ENCODE data around the gene OMP. TPM values are rescaled to one million over a fixed set of nuclear protein-coding genes. Genes with fewer than 3 reads are reported as not detected.
A peak's percentile ranks its signal among the peaks of the same experiment; 100 is the strongest.

OMP gene
- total RNA-seq, 1 donor from 2014 or later = not detected

DNA sequence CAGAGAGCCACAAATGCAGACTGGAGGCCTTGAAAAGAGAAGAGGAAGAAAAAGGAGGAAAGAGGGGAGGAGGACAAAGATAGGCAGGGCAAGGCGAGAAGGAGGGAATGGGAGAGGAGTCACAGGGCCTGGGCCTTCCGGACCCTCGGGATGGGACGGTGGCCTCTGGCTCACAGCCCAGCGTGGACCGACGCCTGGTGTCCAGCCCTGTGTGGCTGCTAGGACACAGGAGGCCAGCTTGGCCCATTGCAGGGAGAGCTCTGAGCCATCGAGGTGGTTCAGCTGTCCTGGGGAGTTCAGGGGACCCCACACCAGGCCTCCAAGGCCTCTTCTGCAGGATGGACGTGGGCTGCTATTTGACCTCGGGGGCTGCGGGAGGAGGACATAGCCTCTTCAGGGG lies 34.8 kb downstream of the OMP start:
- DNase-seq (ENCODE audit: low read depth) (no peak), FAIRE-seq (no peak)
- Histone ChIP-seq H3K36me3 (ENCODE audit: control insufficient read depth, insufficient read depth, low read length) (no peaks in the 10 kb centered on the region), H3K4me3 (ENCODE audit: low read depth, low read length) (no peak overlapping the region), H3K27me3 (ENCODE audit: control insufficient read depth, insufficient read depth, low read length) (peaks cover 10% of the 10 kb centered on the region)
- TF ChIP-seq CTCF (IDR thresholded peaks at IDR 0.05; ENCODE audit: insufficient read depth, low read length, severe bottlenecking) = no peak

GRCh38 chr11:77138106-77138649 lies 35.5 kb downstream of the OMP start:
- H3K4me3 ChIP-seq (ENCODE audit: low read depth, low read length) = no peak overlapping the region
- no peak for TF ChIP-seq CTCF (IDR thresholded peaks at IDR 0.05; ENCODE audit: insufficient read depth, low read length, severe bottlenecking)
- DNase-seq (ENCODE audit: low read depth) (no peak), FAIRE-seq (no peak)
- no peaks in the 10 kb centered on the region for H3K36me3 ChIP-seq (ENCODE audit: control insufficient read depth, insufficient read depth, low read length)
- peaks cover 10% of the 10 kb centered on the region for H3K27me3 ChIP-seq (ENCODE audit: control insufficient read depth, insufficient read depth, low read length)

DNA sequence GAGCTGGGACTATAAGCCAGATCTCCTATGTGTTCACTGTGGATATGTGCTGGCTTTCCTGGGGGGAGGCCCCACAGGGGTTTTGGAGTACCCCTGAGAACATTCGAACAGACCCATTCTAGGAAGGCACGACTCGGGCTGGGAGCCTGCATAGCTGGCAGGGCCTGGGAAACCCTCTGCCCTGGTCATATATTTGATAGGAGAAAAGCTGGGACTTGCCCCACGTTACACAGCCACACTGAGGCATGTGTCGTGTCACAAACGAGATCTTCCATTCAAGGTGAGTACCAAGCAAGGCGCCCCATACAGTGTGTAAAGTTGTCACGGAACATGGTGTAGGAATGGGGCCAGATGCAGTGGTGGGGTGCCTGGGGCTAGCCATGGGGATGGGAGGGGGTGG lies 36.6 kb downstream of the OMP start:
- no peak for TF ChIP-seq CTCF (IDR thresholded peaks at IDR 0.05; ENCODE audit: insufficient read depth, low read length, severe bottlenecking)
- H3K4me3 ChIP-seq (ENCODE audit: low read depth, low read length) = no peak overlapping the region

GRCh38 chr11:77140231-77140851 lies 37.7 kb downstream of the OMP start:
- no peak for DNase-seq (ENCODE audit: low read depth)
- H3K4me3 ChIP-seq (ENCODE audit: low read depth, low read length) = no peak overlapping the region
- no peak for TF ChIP-seq CTCF (IDR thresholded peaks at IDR 0.05; ENCODE audit: insufficient read depth, low read length, severe bottlenecking)
- H3K36me3 ChIP-seq (ENCODE audit: control insufficient read depth, insufficient read depth, low read length) = no peaks in the 10 kb centered on the region
- H3K27me3 ChIP-seq (ENCODE audit: control insufficient read depth, insufficient read depth, low read length) = peaks cover 10% of the 10 kb centered on the region
- FAIRE-seq = no peak

More for the DNA sequence above, 36.6 kb downstream of the OMP start:
- no peak for FAIRE-seq
- no peak for DNase-seq (ENCODE audit: low read depth)
- no peaks in the 10 kb centered on the region for H3K36me3 ChIP-seq (ENCODE audit: control insufficient read depth, insufficient read depth, low read length)
- H3K27me3 ChIP-seq (ENCODE audit: control insufficient read depth, insufficient read depth, low read length) = peaks cover 10% of the 10 kb centered on the region

GRCh38 chr11:77141034-77141433 lies 38.4 kb downstream of the OMP start:
- FAIRE-seq = peak; percentile 89
- no peak for TF ChIP-seq CTCF (IDR thresholded peaks at IDR 0.05; ENCODE audit: insufficient read depth, low read length, severe bottlenecking)

GRCh38 chr11:77141475-77141874 lies 38.8 kb downstream of the OMP start:
- no peak overlapping the region for H3K4me3 ChIP-seq (ENCODE audit: low read depth, low read length)
- no peak for DNase-seq (ENCODE audit: low read depth)
- H3K36me3 ChIP-seq (ENCODE audit: control insufficient read depth, insufficient read depth, low read length) = no peaks in the 10 kb centered on the region
- no peak for FAIRE-seq
- no peak for TF ChIP-seq CTCF (IDR thresholded peaks at IDR 0.05; ENCODE audit: insufficient read depth, low read length, severe bottlenecking)
- H3K27me3 ChIP-seq (ENCODE audit: control insufficient read depth, insufficient read depth, low read length) = peaks cover 10% of the 10 kb centered on the region

More at GRCh38 chr11:77141034-77141433, 38.4 kb downstream of the OMP start:
- Histone ChIP-seq H3K4me3 (ENCODE audit: low read depth, low read length) (no peak overlapping the region), H3K27me3 (ENCODE audit: control insufficient read depth, insufficient read depth, low read length) (peaks cover 10% of the 10 kb centered on the region), H3K36me3 (ENCODE audit: control insufficient read depth, insufficient read depth, low read length) (no peaks in the 10 kb centered on the region)
- DNase-seq (ENCODE audit: low read depth) = peak; percentile 92
